OCI-LY3 (cell line): ENCODE data around the gene ACOT9.

ENCODE experiments used
- CTCF ChIP-seq: fragments of 200-600, 300-600 bp; sonication (generic); IDR thresholded peaks from 2 replicates; pipeline ENCODE4 v1.5.1; 2014; ENCODE audit warnings: antibody characterized with exemption, low read length, low read depth
- EZH2phosphoT487 ChIP-seq: fragments of 200-600 bp; shearing (Covaris generic); IDR thresholded peaks from 2 replicates; pipeline ENCODE4 v1.6.1; 2018; ENCODE audit warnings: antibody characterized with exemption, mixed run types, low read depth

GRCh38 chrX:23667239-23668177 is 75.6 kb downstream of the ACOT9 start, which contains the start of gene PRDX4:
- no peak for TF ChIP-seq EZH2phosphoT487
- TF ChIP-seq CTCF, result no peak
